GM12892 (cell line): ENCODE results near the gene HPCAL1.

ENCODE experiments used
- POLR2A ChIP-seq: IDR thresholded peaks from 2 replicates; pipeline ENCODE4 v1.6.1; 2011; ENCODE audit warnings: low read depth, low read length, control low read depth
- POLR2AphosphoS5 ChIP-seq: IDR thresholded peaks from 2 replicates; pipeline ENCODE4 v1.6.1; 2011; ENCODE audit warnings: low read depth, low read length, control low read depth
- TAF1 ChIP-seq: IDR thresholded peaks from 2 replicates; pipeline ENCODE4 v1.6.1; 2011; ENCODE audit warnings: low read depth, mild to moderate bottlenecking, control low read depth, low read length, borderline replicate concordance

DNA sequence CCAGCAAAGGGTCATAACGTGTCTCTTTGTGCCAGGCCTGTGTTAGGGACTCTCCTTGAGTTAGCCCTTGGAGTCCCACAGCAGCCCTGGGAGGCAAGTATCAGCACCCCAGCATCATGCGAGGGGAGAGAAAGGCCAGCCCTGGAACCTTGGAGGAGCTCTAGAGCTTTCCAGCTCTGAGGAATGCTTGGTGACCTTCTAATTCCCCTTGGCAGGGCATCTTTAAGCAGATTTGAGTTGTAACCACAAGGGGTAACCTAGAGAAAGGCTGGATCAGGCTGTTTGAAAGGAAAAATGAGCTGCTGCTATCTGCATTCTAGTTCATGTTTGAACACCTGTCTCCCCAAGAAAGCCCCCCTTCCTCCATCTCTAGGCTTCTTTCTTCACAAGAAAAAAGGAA lies 169.3 kb downstream of the HPCAL1 start:
- TF ChIP-seq POLR2AphosphoS5 (no peak), TAF1 (no peak), POLR2A (no peak)
